GM12878 (cell line): ENCODE measurements around the gene OR1J2. TPM values are rescaled to one million over a fixed set of nuclear protein-coding genes. Genes with fewer than 3 reads are reported as not detected.

Experiments
- ATAC-seq: fragments of 200-7000 bp; cut with Tn5 transposase; 3 replicates; pipeline ENCODE4 v1.9.1; 2020; ENCODE audit warnings: mild to moderate bottlenecking, moderate library complexity
- BruUV-seq: library from RNA; stranded (reverse); fragments of 400-500 nt; replicated peaks from 2 replicates; lab custom pipeline; 2021; lab: Mats Ljungman, UMichigan
- CTCF ChIA-PET: fragments of 300-600 bp; sonication (Branson Sonifier 250); formaldehyde crosslinking; extraction: SDS; loops from one replicate; lab custom pipeline; 2021; ENCODE audit warnings: inconsistent platforms; lab: Yijun Ruan, JAX
- POLR2A ChIA-PET: fragments of 350-600 bp; formaldehyde crosslinking; extraction: SDS; loops from one replicate; lab custom pipeline; 2021; ENCODE audit warnings: inconsistent platforms; lab: Charles Lee
- RAD21 ChIA-PET: fragments of 300-600 bp; sonication (Branson Sonifier 250); formaldehyde crosslinking; loops from one replicate; lab custom pipeline; 2023; ENCODE audit warnings: antibody characterized with exemption; ENCODE audit not compliant: unreplicated experiment; lab: Charles Lee
- SMC1A ChIA-PET: fragments of 300-600 bp; sonication (Branson Sonifier 250); formaldehyde crosslinking; loops from one replicate; lab custom pipeline; 2023; ENCODE audit not compliant: unreplicated experiment, uncharacterized antibody; lab: Charles Lee
- DNase-seq: peaks from one replicate; pipeline ENCODE4 v3.0.0-alpha.2; 2011; ENCODE audit warnings: low read depth, low spot score
- FAIRE-seq: peaks from 3 replicates; lab custom pipeline; 2011; peaks lifted over from hg19 to GRCh38; lab: Jason Lieb, UNC
- H2AFZ ChIP-seq: 2 replicates; pipeline ENCODE4 v1.6.0; 2011; ENCODE audit warnings: low read depth, low read length, control low read depth; ENCODE audit not compliant: control insufficient read depth
- H3K27ac ChIP-seq: 2 replicates; pipeline ENCODE4 v1.5.1; 2011; ENCODE audit warnings: control low read depth; ENCODE audit not compliant: control insufficient read depth, insufficient read depth
- H3K27me3 ChIP-seq, 2 experiments: replicated peaks in 1 of 2; 2 replicates each; pipeline versions ENCODE4 v1.6.0 to v1.6.1; 2011; ENCODE audit warnings: low read length in 1 of 2; ENCODE audit not compliant: control insufficient read depth in 2 of 2, insufficient read depth in 2 of 2
- H3K36me3 ChIP-seq, 2 experiments: 2 replicates each; pipeline ENCODE4 v1.5.1; 2011; ENCODE audit warnings: low read length in 1 of 2; ENCODE audit not compliant: control insufficient read depth in 2 of 2, insufficient read depth in 2 of 2
- H3K4me1 ChIP-seq: 2 replicates; pipeline ENCODE4 v1.6.1; 2011; ENCODE audit warnings: mild to moderate bottlenecking, low read length, moderate library complexity, mixed read lengths; ENCODE audit not compliant: control insufficient read depth, insufficient read depth
- H3K4me2 ChIP-seq: 2 replicates; pipeline ENCODE4 v1.6.0; 2011; ENCODE audit warnings: control low read depth; ENCODE audit not compliant: control insufficient read depth, insufficient read depth
- H3K4me3 ChIP-seq: fragments of 200-600 bp; sonication (generic); 2 replicates; pipeline ENCODE4 v1.5.1; 2016
- H3K79me2 ChIP-seq: 2 replicates; pipeline ENCODE4 v1.6.0; 2011; ENCODE audit warnings: low read length; ENCODE audit not compliant: control insufficient read depth, insufficient read depth
- H3K9ac ChIP-seq: 2 replicates; pipeline ENCODE4 v1.8.0; 2011; ENCODE audit warnings: low read length, control low read depth, mixed read lengths; ENCODE audit not compliant: control insufficient read depth, insufficient read depth
- H3K9me3 ChIP-seq: replicated peaks from 3 replicates; pipeline ENCODE4 v1.5.1; 2011; ENCODE audit warnings: mild to moderate bottlenecking, low read length; ENCODE audit not compliant: control insufficient read depth, insufficient read depth
- H4K20me1 ChIP-seq: 2 replicates; pipeline ENCODE4 v1.6.0; 2011; ENCODE audit not compliant: control insufficient read depth, insufficient read depth
- BACH1 ChIP-seq: fragments of 450-650 bp; IDR thresholded peaks from 2 replicates; pipeline ENCODE4 v1.6.1; 2017; ENCODE audit warnings: mild to moderate bottlenecking, borderline replicate concordance
- CBFB ChIP-seq: IDR thresholded peaks from 2 replicates; pipeline ENCODE4 v1.6.1; 2016; ENCODE audit warnings: antibody characterized with exemption, low read depth
- POU2F2 ChIP-seq: IDR thresholded peaks from 3 replicates; pipeline ENCODE4 v1.6.1; 2011; ENCODE audit warnings: low read depth, mild to moderate bottlenecking, low read length, borderline replicate concordance
- STAT1 ChIP-seq: fragments of 450-650 bp; conservative IDR thresholded peaks from 2 replicates; pipeline ENCODE4 v1.6.1; 2014; ENCODE audit warnings: antibody characterized with exemption, mild to moderate bottlenecking
- TARDBP ChIP-seq: IDR thresholded peaks from 2 replicates; pipeline ENCODE4 v1.6.1; 2016; ENCODE audit warnings: borderline replicate concordance
- USF2 ChIP-seq: IDR thresholded peaks from 2 replicates; pipeline ENCODE4 v1.6.1; 2011; ENCODE audit warnings: low read depth, low read length, improper control_type of control experiment, borderline replicate concordance
- WRNIP1 ChIP-seq: IDR thresholded peaks from 2 replicates; pipeline ENCODE4 v1.6.1; 2011; ENCODE audit warnings: low read depth, low read length, improper control_type of control experiment, borderline replicate concordance
- ZNF217 ChIP-seq: fragments of 450-650 bp; IDR thresholded peaks from 2 replicates; pipeline ENCODE4 v1.6.1; 2017; ENCODE audit warnings: antibody characterized with exemption, mild to moderate bottlenecking
- ZNF274 ChIP-seq: IDR thresholded peaks from one replicate; pipeline ENCODE4 v1.8.0; 2011; ENCODE audit not compliant: insufficient read length, insufficient read depth
- WGBS: methylation state at CpG from one replicate; pipeline ENCODE4 v1.1.6; 2016; ENCODE audit warnings: low lambda C conversion rate; ENCODE audit not compliant: insufficient replicate concordance, insufficient coverage; ENCODE audit errors: missing lambda C conversion rate; 5-methylcytosine and 5-hydroxymethylcytosine counted together
- in situ Hi-C: fragments of 300-500 bp; cut with MboI; formaldehyde crosslinking; loops from 9 replicates; pipeline ENCODE4 v1.14.3; 2018; ENCODE audit warnings: mixed read lengths
- intact Hi-C: fragments of 100-400 bp; cut with micrococcal nuclease; formaldehyde crosslinking; loops from one replicate; pipeline ENCODE4 v1.14.2; 2022; ENCODE audit not compliant: unreplicated experiment
- polyA plus RNA-seq, 11 experiments: library from polyadenylated mRNA; depleted of rRNA in 4 of 11; unstranded in 6 of 11; stranded (reverse) in 5 of 11; fragments of >200 nt; fragmentation: Nextera tagmentation in 4 of 11; fragmentation: Illumina TruSeq in 1 of 11; extraction: Ambion mirVana in 4 of 11; extraction: Trizol in 1 of 11; gene quantifications; 1 replicate in 1 of 11; 2 replicates in 10 of 11; pipeline versions ENCODE4 v1.2.1 to v1.2.3, GENCODE V29; 2011 to 2016; ENCODE audit warnings: inconsistent platforms in 2 of 11, missing spikeins in 2 of 11, low read depth in 1 of 11
- total RNA-seq, 4 experiments: library from RNA; depleted of rRNA in 3 of 4; stranded (reverse); fragments of >200 nt in 3 of 4; fragmentation: Illumina TruSeq in 1 of 4; extraction: Trizol in 1 of 4; gene quantifications; 2 replicates each; pipeline versions ENCODE4 v1.2.1 to v1.2.3, GENCODE V29; 2013 to 2021

The OR1J2 gene
- total and polyA plus RNA-seq, 10 of the 15 experiments (the other 5 are each of a cell fraction or from before 2014, with no cell fraction given), result 0.07 TPM; not detected in 9

DNA sequence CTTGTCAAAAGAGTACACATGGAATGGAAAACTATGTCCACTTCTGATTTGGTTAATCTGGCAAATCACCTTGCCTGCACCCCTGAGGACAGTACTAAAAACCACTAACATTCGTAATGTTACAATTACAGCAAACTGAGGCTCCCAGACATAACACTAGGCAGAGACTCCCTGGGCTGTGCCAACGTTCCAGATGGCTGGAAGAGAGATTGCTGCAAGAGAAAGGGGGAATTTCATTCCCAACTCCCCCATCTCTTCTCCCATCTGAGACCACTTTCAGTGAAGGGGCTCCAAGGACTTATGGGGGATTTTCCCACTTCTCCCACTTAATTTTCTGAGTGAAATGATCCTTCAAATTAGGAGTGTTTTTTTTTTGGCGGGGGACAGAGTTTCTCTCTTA, 44.1 kb upstream of the OR1J2 start:
- intact Hi-C loops (loop anchor here (10.0 kb wide), 1 partner anchor 528 kb away; no protein-coding TSS in a partner anchor), in situ Hi-C loops (loop anchor here (5.0 to 10.0 kb wide), 2 partner anchors 516 to 888 kb away; partner anchors contain the start of gene CRB2)
- H3K27me3 ChIP-seq, result no peaks in the 10 kb centered on the region; a peak in 1 of 4 replicates
- ChIA-PET CTCF (interaction anchor here (1.4 to 1.5 kb wide), 2 partner anchors 9 to 12 kb away, joined by 5 to 10 read pairs; no protein-coding TSS in a partner anchor), RAD21 (no interaction called here), POLR2A (no interaction called here), SMC1A (no interaction called here)
- FAIRE-seq, result no peak
- no peaks in the 10 kb centered on the region for H3K4me1 ChIP-seq
- ATAC-seq, result no peak
- H3K27ac ChIP-seq, result no peak overlapping the region
- no peak overlapping the region for H3K9ac ChIP-seq
- WGBS, result 20% methylated on average over 3 of the region's 3 CpGs
- H4K20me1 ChIP-seq, result no peaks in the 10 kb centered on the region
- H3K36me3 ChIP-seq, result no peaks in the 10 kb centered on the region
- TF ChIP-seq CBFB, result no peak
- no peak for TF ChIP-seq TARDBP
- no peak for TF ChIP-seq POU2F2
- no peak for TF ChIP-seq WRNIP1
- TF ChIP-seq STAT1, result no peak
- TF ChIP-seq USF2, result no peak
- TF ChIP-seq BACH1, result no peak
- no peak for TF ChIP-seq ZNF274
- TF ChIP-seq ZNF217, result no peak
- H3K79me2 ChIP-seq, result no peaks in the 10 kb centered on the region
- no peak for DNase-seq
- no peak overlapping the region for H3K4me3 ChIP-seq
- no peak overlapping the region for H3K4me2 ChIP-seq
- no TSS peak for BruUV-seq
- H2AFZ ChIP-seq, result no peak overlapping the region
- no peaks in the 10 kb centered on the region; the same call in 2 of the 3 replicates for H3K9me3 ChIP-seq
